Endothelial cell of umbilical vein (primary cell): ENCODE measurements around the gene PHKG2. TPM values are rescaled to one million over a fixed set of nuclear protein-coding genes. Genes with fewer than 3 reads are reported as not detected.

ENCODE experiments used
- BruUV-seq: library from RNA; stranded (reverse); fragments of 400-500 nt; replicated peaks from 2 replicates; lab custom pipeline; 2021; lab: Mats Ljungman, UMichigan
- CTCF ChIA-PET: fragments of 300-600, 350-600 bp; sonication (Branson Sonifier 250); formaldehyde crosslinking; loops from one replicate; lab custom pipeline; 2021; ENCODE audit warnings: antibody characterized with exemption, inconsistent platforms; lab: Charles Lee
- POLR2A ChIA-PET: fragments of 300-600, 350-600 bp; sonication (Branson Sonifier 250); formaldehyde crosslinking; loops from one replicate; lab custom pipeline; 2021; ENCODE audit warnings: antibody characterized with exemption, inconsistent platforms; lab: Charles Lee
- DNase-seq: peaks from one replicate; pipeline ENCODE4 v3.0.0-alpha.2; 2011; ENCODE audit warnings: low read depth, low spot score
- FAIRE-seq: peaks from 2 replicates; lab custom pipeline; 2011; peaks lifted over from hg19 to GRCh38; lab: Jason Lieb, UNC
- H2AFZ ChIP-seq: 2 replicates; pipeline ENCODE4 v1.6.0; 2012; ENCODE audit warnings: low read depth, low read length, control low read depth, inconsistent platforms
- H3K27ac ChIP-seq: 2 replicates; pipeline ENCODE4 v1.5.1; 2011; ENCODE audit warnings: low read depth, mild to moderate bottlenecking, control low read depth, low read length, moderate library complexity; ENCODE audit not compliant: insufficient read depth
- H3K27me3 ChIP-seq, 2 experiments: 2 replicates each; pipeline versions ENCODE4 v1.6.0 to v1.6.1; 2011; ENCODE audit warnings: low read length in 2 of 2, mixed read lengths in 1 of 2; ENCODE audit not compliant: control insufficient read depth in 2 of 2, insufficient read depth in 2 of 2
- H3K36me3 ChIP-seq, 2 experiments: 2 replicates in 1 of 2; 3 replicates in 1 of 2; pipeline ENCODE4 v1.5.1; 2011; ENCODE audit warnings: low read length in 2 of 2, mild to moderate bottlenecking in 1 of 2, moderate library complexity in 1 of 2; ENCODE audit not compliant: control insufficient read depth in 2 of 2, insufficient read depth in 2 of 2; ENCODE audit errors: extremely low read depth in 1 of 2
- H3K4me1 ChIP-seq: 3 replicates; pipeline ENCODE4 v1.5.1; 2011; ENCODE audit warnings: mild to moderate bottlenecking, low read length; ENCODE audit not compliant: control insufficient read depth, insufficient read depth; ENCODE audit errors: extremely low read depth
- H3K4me2 ChIP-seq: 2 replicates; pipeline ENCODE4 v1.6.1; 2011; ENCODE audit warnings: low read length, control low read depth, mixed read lengths; ENCODE audit not compliant: insufficient read depth
- H3K4me3 ChIP-seq, 3 experiments: fragments of 200-600 bp in 1 of 3; sonication (generic), shearing (Covaris generic) in 1 of 3; replicated peaks in 1 of 3; 2 replicates each; pipeline ENCODE4 v1.5.1; 2011 to 2016; ENCODE audit warnings: control low read depth in 3 of 3, low read length in 3 of 3, mild to moderate bottlenecking in 2 of 3, inconsistent platforms in 1 of 3, low read depth in 1 of 3, moderate library complexity in 1 of 3; ENCODE audit not compliant: insufficient read depth in 1 of 3
- H3K79me2 ChIP-seq: 2 replicates; pipeline ENCODE4 v1.6.0; 2012; ENCODE audit warnings: low read length, inconsistent platforms; ENCODE audit not compliant: control insufficient read depth, insufficient read depth
- H3K9ac ChIP-seq: replicated peaks from 2 replicates; pipeline ENCODE3; 2011; ENCODE audit warnings: low read length, control low read depth; ENCODE audit not compliant: insufficient read depth; ENCODE audit errors: extremely low read depth
- H3K9me1 ChIP-seq: replicated peaks from 3 replicates; pipeline ENCODE4 v1.6.0; 2011; ENCODE audit warnings: mild to moderate bottlenecking, low read length; ENCODE audit not compliant: control insufficient read depth, insufficient read depth; ENCODE audit errors: extremely low read depth
- H3K9me3 ChIP-seq: replicated peaks from 2 replicates; pipeline ENCODE4 v1.5.1; 2012; ENCODE audit warnings: low read length, inconsistent platforms; ENCODE audit not compliant: control insufficient read depth, insufficient read depth
- H4K20me1 ChIP-seq: replicated peaks from 2 replicates; pipeline ENCODE3; 2011; ENCODE audit warnings: mild to moderate bottlenecking, low read length; ENCODE audit not compliant: control insufficient read depth, insufficient read depth; ENCODE audit errors: extremely low read depth
- EZH2 ChIP-seq: IDR thresholded peaks from 2 replicates; pipeline ENCODE4 v1.6.1; 2012; ENCODE audit warnings: borderline replicate concordance, low read depth, mild to moderate bottlenecking, moderate library complexity, low read length, inconsistent platforms; ENCODE audit not compliant: severe bottlenecking
- GATA2 ChIP-seq: IDR thresholded peaks from 2 replicates; pipeline ENCODE4 v1.7.0; 2011; ENCODE audit warnings: low read depth, mild to moderate bottlenecking, moderate library complexity, mixed read lengths, low read length; ENCODE audit not compliant: insufficient read length, insufficient read depth
- JUN ChIP-seq: IDR thresholded peaks from 2 replicates; pipeline ENCODE4 v1.6.1; 2011; ENCODE audit warnings: borderline replicate concordance, low read depth; ENCODE audit not compliant: insufficient read length, insufficient read depth
- MYC ChIP-seq: IDR thresholded peaks from one replicate; pipeline ENCODE4 v1.6.1; 2011; ENCODE audit warnings: mild to moderate bottlenecking, low read depth, low read length
- POLR2A ChIP-seq: IDR thresholded peaks from 2 replicates; pipeline ENCODE4 v1.6.1; 2012; ENCODE audit warnings: low read depth, mild to moderate bottlenecking, control low read depth, low read length
- POLR2AphosphoS5 ChIP-seq: IDR thresholded peaks from 2 replicates; pipeline ENCODE4 v1.6.1; 2012; ENCODE audit warnings: low read depth, mild to moderate bottlenecking, control low read depth, low read length, moderate library complexity; ENCODE audit not compliant: insufficient read depth
- dilution Hi-C: fragments of 300-500 bp; cut with MboI; formaldehyde crosslinking; loops from one replicate; pipeline ENCODE4 v1.15.0; 2019; ENCODE audit warnings: low sequenced_read_pairs; ENCODE audit not compliant: extremely low pct_ligation_motif_present
- intact Hi-C: fragments of 100-400 bp; cut with micrococcal nuclease; formaldehyde crosslinking; loops from one replicate; pipeline ENCODE4 v1.10.0; 2022
- polyA plus RNA-seq, 4 experiments: library from polyadenylated mRNA; depleted of rRNA in 3 of 4; stranded (reverse) in 3 of 4; unstranded in 1 of 4; fragments of >200 nt; gene quantifications; 2 replicates each; pipeline versions ENCODE4 v1.2.1 to v1.2.3, GENCODE V29; 2011 to 2012; ENCODE audit warnings: missing spikeins in 1 of 4
- total RNA-seq: library from RNA; stranded (reverse); gene quantifications from 2 replicates; pipeline ENCODE4 v1.2.3, GENCODE V29; 2021
- TF ChIP-seq, protein P1 (sequence below), 2 donors: IDR thresholded peaks; 1 replicate in 1 of 2; 2 replicates in 1 of 2; pipeline ENCODE4 v1.5.1; 2011; ENCODE audit warnings: low read length in 2 of 2, mild to moderate bottlenecking in 2 of 2, moderate library complexity in 2 of 2, control low read depth in 1 of 2, inconsistent platforms in 1 of 2, low read depth in 1 of 2; ENCODE audit not compliant: insufficient read depth in 1 of 2; ENCODE audit errors: extremely low read depth in 1 of 2

The PHKG2 gene
- total and polyA plus RNA-seq, 2 donors (not counting 3 experiments of a cell fraction or from before 2014, with no cell fraction given) = 33.0 to 48.8 TPM

DNA sequence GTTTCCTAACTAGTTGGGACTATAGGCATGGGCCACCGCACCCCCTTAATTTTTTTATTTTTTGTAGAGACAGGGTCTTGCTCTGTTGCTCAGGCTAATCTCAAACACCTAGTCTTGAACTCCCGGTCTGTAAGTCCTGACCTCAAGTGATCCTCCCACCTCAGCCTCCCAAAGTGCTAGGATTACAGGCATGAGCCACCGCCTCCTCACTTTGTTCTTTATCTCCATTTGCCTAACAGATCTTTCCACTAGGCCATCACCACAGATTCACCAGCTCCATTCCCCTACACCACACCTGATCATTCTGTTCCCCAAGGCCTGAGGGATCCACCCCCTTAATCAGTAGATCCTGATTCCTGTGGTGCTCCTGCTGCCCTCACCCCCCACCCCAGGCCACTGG, 46.4 kb downstream of the PHKG2 start:
- dilution Hi-C loops (no loop called here), intact Hi-C loops (no loop called here)
- Histone ChIP-seq H3K9me3 (no peaks in the 10 kb centered on the region), H3K27ac (no peak overlapping the region), H3K79me2 (no peaks in the 10 kb centered on the region), H2AFZ (no peak overlapping the region), H4K20me1 (no peaks in the 10 kb centered on the region), H3K4me3 (no peak overlapping the region), H3K27me3 (no peaks in the 10 kb centered on the region), H3K9me1 (no peaks in the 10 kb centered on the region), H3K4me1 (no peaks in the 10 kb centered on the region), H3K9ac (no peak overlapping the region), H3K36me3 (no peaks in the 10 kb centered on the region), H3K4me2 (no peak overlapping the region)
- TF ChIP-seq POLR2AphosphoS5 (no peak), GATA2 (no peak), MYC (no peak), EZH2 (no peak), JUN (no peak), POLR2A (no peak)
- DNase-seq = no peak
- POLR2A ChIA-PET = no interaction called here
- BruUV-seq = no TSS peak
- no peak for FAIRE-seq
- CTCF ChIA-PET = no interaction called here

DNA sequence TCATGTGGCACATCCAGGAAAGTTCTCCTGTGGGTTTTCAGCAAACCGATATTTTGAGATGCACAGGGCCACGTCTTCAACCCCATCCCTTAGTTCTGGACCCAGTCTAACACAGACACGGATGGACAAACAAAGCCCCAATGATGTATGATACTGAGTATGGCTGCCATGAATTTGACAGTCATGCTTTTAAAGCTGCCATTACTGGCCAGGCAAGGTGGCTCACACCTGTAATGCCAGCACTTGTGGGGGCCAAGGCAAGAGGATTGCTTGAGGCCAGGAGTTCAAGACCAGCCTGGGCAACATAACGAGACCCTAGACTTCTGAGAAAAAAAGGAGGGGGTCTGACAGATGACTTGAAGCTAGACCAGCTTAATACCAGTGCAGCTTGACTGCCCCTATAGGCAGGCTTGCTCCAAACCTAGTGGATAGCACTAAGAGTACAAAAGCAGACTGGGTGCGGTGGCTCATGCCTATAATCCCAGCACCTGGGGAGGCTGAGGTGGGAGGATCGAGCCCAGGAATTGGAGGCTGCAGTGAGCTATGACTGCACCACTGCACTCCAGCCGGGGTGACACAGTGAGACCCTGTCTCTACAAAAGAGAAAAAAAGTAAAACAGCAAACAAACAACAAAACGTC, 49.6 kb downstream of the PHKG2 start:
- no TSS peak for BruUV-seq
- H2AFZ ChIP-seq = no peak overlapping the region
- H3K4me1 ChIP-seq = no peaks in the 10 kb centered on the region
- H3K9ac ChIP-seq = no peak overlapping the region
- ChIA-PET POLR2A (no interaction called here), CTCF (interaction anchor here (0.7 to 3.0 kb wide), 5 partner anchors 11 to 56 kb away, joined by 3 to 12 read pairs (median 4); partner anchors contain the start of gene ZNF629)
- no peaks in the 10 kb centered on the region for H3K9me3 ChIP-seq
- DNase-seq (no peak), FAIRE-seq (no peak)
- intact Hi-C loops (no loop called here), dilution Hi-C loops (no loop called here)
- H3K27me3 ChIP-seq = no peaks in the 10 kb centered on the region
- no peaks in the 10 kb centered on the region for H4K20me1 ChIP-seq
- no peaks in the 10 kb centered on the region for H3K36me3 ChIP-seq
- H3K27ac ChIP-seq = no peak overlapping the region
- no peak overlapping the region for H3K4me2 ChIP-seq
- no peaks in the 10 kb centered on the region for H3K79me2 ChIP-seq
- no peaks in the 10 kb centered on the region for H3K9me1 ChIP-seq
- TF ChIP-seq, protein P1, sequence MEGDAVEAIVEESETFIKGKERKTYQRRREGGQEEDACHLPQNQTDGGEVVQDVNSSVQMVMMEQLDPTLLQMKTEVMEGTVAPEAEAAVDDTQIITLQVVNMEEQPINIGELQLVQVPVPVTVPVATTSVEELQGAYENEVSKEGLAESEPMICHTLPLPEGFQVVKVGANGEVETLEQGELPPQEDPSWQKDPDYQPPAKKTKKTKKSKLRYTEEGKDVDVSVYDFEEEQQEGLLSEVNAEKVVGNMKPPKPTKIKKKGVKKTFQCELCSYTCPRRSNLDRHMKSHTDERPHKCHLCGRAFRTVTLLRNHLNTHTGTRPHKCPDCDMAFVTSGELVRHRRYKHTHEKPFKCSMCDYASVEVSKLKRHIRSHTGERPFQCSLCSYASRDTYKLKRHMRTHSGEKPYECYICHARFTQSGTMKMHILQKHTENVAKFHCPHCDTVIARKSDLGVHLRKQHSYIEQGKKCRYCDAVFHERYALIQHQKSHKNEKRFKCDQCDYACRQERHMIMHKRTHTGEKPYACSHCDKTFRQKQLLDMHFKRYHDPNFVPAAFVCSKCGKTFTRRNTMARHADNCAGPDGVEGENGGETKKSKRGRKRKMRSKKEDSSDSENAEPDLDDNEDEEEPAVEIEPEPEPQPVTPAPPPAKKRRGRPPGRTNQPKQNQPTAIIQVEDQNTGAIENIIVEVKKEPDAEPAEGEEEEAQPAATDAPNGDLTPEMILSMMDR (IDR thresholded peaks at IDR 0.05; ENCODE audit: extremely low read depth in 1 of 2, insufficient read depth in 1 of 2, low read depth in 1 of 2, low read length in 2 of 2) = peak in 1 of 2 donors; percentile 6
- TF ChIP-seq GATA2 (no peak), POLR2A (no peak)
- no peak overlapping the region for H3K4me3 ChIP-seq
